Measurements from ENCODE around the gene SDHB. TPM values are rescaled to one million over a fixed set of nuclear protein-coding genes. Genes with fewer than 3 reads are reported as not detected.

Gene SDHB
- total and polyA plus RNA-seq, 2 of the 8 experiments (the other 6 are each of a cell fraction or from before 2014, with no cell fraction given), result 84.0 to 98.7 TPM

DNA sequence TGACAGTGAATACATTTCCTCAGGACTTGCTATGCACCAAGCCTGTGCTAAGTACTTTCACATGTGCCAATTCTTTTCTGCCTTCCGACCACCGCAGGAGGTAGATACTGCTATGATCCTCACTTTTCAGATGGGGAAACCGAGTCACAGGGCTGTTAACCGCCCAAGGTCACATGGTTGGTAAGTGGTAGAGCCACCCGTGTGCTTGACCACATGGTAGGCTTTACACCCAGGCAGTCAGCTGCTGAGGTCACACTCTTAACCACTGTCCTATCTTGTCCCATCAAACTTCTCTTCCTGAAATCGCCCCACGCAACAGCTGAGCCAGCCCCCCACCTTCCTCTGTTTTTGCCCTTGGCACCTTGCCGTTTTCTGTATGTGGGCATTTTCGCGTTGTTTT lies 31.0 kb upstream of the SDHB start (continued):
- TF ChIP-seq TAF7 (optimal IDR thresholded peaks at IDR 0.05; ENCODE audit: borderline replicate concordance, low read depth, low read length) (no peak), POLR2AphosphoS5 (IDR thresholded peaks at IDR 0.05; ENCODE audit: low read depth, low read length) (no peak), EGR1 (IDR thresholded peaks at IDR 0.05; ENCODE audit: borderline replicate concordance, low read depth, low read length) (no peak), E2F6 (IDR thresholded peaks at IDR 0.05) (no peak), SP2 (IDR thresholded peaks at IDR 0.05; ENCODE audit: low read length) (no peak), SIX5 (IDR thresholded peaks at IDR 0.05; ENCODE audit: low read depth, low read length) (no peak)
